Measurements from ENCODE around the gene LTA4H. TPM values are rescaled to one million over a fixed set of nuclear protein-coding genes. Genes with fewer than 3 reads are reported as not detected.

Gene LTA4H
- total and polyA plus RNA-seq, 10 donors = 58.0 to 183 (median 93.5) TPM

DNA sequence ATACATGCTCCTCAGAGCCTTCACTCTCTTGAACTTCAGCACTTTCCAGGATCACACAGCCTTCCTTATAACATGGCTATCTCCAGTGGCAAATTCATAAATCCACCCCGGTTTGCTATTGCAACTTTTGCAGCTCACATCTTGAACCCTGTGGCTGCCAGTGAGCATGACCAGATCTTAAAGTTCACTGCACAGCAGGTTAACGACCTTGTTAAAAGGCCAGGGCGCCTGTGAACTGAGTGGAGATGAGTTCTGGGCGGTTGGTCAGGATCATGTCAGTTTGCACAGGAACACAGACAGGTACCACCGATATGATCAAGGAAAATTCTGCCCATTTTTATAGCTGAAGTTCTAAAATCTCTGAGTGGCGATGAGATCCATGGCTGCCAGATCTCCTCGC lies 24.7 kb upstream of the LTA4H start:
- no peak for TF ChIP-seq POLR2A (IDR thresholded peaks at IDR 0.05)
- TF ChIP-seq, protein P1, sequence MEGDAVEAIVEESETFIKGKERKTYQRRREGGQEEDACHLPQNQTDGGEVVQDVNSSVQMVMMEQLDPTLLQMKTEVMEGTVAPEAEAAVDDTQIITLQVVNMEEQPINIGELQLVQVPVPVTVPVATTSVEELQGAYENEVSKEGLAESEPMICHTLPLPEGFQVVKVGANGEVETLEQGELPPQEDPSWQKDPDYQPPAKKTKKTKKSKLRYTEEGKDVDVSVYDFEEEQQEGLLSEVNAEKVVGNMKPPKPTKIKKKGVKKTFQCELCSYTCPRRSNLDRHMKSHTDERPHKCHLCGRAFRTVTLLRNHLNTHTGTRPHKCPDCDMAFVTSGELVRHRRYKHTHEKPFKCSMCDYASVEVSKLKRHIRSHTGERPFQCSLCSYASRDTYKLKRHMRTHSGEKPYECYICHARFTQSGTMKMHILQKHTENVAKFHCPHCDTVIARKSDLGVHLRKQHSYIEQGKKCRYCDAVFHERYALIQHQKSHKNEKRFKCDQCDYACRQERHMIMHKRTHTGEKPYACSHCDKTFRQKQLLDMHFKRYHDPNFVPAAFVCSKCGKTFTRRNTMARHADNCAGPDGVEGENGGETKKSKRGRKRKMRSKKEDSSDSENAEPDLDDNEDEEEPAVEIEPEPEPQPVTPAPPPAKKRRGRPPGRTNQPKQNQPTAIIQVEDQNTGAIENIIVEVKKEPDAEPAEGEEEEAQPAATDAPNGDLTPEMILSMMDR (IDR thresholded peaks at IDR 0.05 in 8 of 11, conservative IDR thresholded peaks at IDR 0.05 in 3 of 11) = no peak
- TF ChIP-seq POLR2AphosphoS5 (IDR thresholded peaks at IDR 0.05) = no peak
- intact Hi-C loops (cut with DNase I; ENCODE audit: low total_unique reads) = loop anchor here (5.0 to 10.0 kb wide), 2 partner anchors 345 to 457 kb away; partner anchors contain the start of gene CDK17
- Histone ChIP-seq H3K27me3 (replicated peaks in 1 of 7) (no peaks in the 10 kb centered on the region), H3K9me3 (peaks cover 0 to 14% (median 10%) of the 10 kb centered on the region in 8 donors), H3K27ac (no peak overlapping the region), H3K4me1 (peaks cover 4 to 31% (median 26%) of the 10 kb centered on the region in 6 donors), H3K4me3 (no peak overlapping the region), H3K36me3 (no peaks in the 10 kb centered on the region)
- DNase-seq = no peak
- WGBS, 5 donors = 88 to 94% (median 90%) methylated on average over 7 of the region's 7 CpGs

DNA sequence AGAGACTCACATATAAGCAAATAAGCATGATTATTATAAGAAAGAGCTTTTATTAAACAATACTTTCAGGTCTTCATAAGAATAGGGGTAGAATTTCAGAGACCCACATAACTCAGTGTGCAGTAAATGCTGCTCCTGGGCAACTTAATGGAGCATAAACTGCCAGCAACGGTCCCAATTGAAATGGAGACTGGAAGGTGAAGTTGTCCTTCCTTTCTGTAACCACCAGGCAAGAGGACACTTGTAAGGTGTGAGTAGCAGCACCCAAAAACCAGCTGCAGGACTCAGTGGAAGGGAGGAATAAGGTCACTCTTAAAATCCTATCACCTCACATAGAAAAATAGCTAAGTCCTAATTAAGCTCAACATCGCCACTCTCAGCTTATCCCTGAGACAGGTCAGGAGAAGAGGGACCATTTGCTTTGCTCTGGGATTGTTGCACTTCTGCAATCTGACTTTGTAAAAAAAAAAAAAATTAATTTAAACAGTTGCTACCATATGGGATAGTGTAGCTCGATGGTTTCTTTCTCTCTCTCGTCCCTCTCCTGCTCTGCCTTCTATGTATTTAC lies 22.7 kb upstream of the LTA4H start:
- TF ChIP-seq, protein P1 (IDR thresholded peaks at IDR 0.05 in 8 of 11, conservative IDR thresholded peaks at IDR 0.05 in 3 of 11) = no peak
- TF ChIP-seq POLR2A (IDR thresholded peaks at IDR 0.05) (no peak), POLR2AphosphoS5 (IDR thresholded peaks at IDR 0.05) (no peak)
- intact Hi-C loops (cut with DNase I; ENCODE audit: low total_unique reads) = no loop called here
- WGBS, 5 donors = 82 to 93% (median 87%) methylated on average over 4 of the region's 4 CpGs

GRCh38 chr12:96056646-96057455 lies 21.5 kb upstream of the LTA4H start:
- Histone ChIP-seq H3K36me3 (no peaks in the 10 kb centered on the region), H3K27me3 (replicated peaks in 1 of 7) (no peaks in the 10 kb centered on the region), H3K9me3 (peaks cover 0 to 14% (median 10%) of the 10 kb centered on the region in 8 donors), H3K4me3 (no peak overlapping the region), H3K4me1 (peaks cover 0 to 25% (median 7%) of the 10 kb centered on the region in 6 donors), H3K27ac (no peak overlapping the region)
- WGBS, 5 donors = 93 to 96% (median 95%) methylated on average over 8 of the region's 8 CpGs
- intact Hi-C loops (cut with DNase I; ENCODE audit: low total_unique reads) = no loop called here
- DNase-seq = no peak
- no peak for TF ChIP-seq POLR2AphosphoS5 (IDR thresholded peaks at IDR 0.05)
- no peak for TF ChIP-seq POLR2A (IDR thresholded peaks at IDR 0.05)
- TF ChIP-seq, protein P1 (IDR thresholded peaks at IDR 0.05 in 8 of 11, conservative IDR thresholded peaks at IDR 0.05 in 3 of 11) = no peak

More for the DNA sequence above, 22.7 kb upstream of the LTA4H start:
- Histone ChIP-seq H3K36me3 (no peaks in the 10 kb centered on the region), H3K27me3 (replicated peaks in 1 of 7) (no peaks in the 10 kb centered on the region), H3K9me3 (peaks cover 0 to 14% (median 10%) of the 10 kb centered on the region in 8 donors), H3K27ac (no peak overlapping the region), H3K4me1 (peaks cover 4 to 37% (median 19%) of the 10 kb centered on the region in 6 donors), H3K4me3 (no peak overlapping the region)
- no peak for DNase-seq

DNA sequence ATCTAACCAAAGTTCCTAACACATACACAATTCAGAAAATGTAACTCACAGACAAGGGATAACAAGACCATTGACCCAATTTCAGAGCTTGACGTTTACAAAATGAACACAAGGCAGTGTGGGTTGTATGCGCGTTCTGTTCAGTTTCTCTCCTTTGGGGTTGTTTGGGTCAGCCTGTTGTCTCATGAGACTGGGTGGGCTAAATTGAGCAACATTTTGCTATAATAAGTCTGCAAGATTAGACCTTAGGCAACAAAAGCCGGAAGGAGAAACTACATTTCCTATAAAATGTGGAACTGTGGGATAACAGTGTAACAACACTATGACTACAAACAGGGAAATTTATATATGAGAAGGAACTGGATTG lies 18.8 kb upstream of the LTA4H start:
- peaks cover 0 to 25% (median 4%) of the 10 kb centered on the region in 6 donors for H3K4me1 ChIP-seq
- intact Hi-C loops (cut with DNase I; ENCODE audit: low total_unique reads) = no loop called here
- H3K36me3 ChIP-seq = no peaks in the 10 kb centered on the region
- peak overlapping the region in 7 of 8 donors; percentile 14 to 81 (median 72) for H3K27ac ChIP-seq
- WGBS, 5 donors = 36 to 64% (median 58%) methylated on average over 4 of the region's 4 CpGs
- TF ChIP-seq POLR2A (IDR thresholded peaks at IDR 0.05) = no peak
- TF ChIP-seq, protein P1 (IDR thresholded peaks at IDR 0.05 in 8 of 11, conservative IDR thresholded peaks at IDR 0.05 in 3 of 11) = no peak
- no peak for TF ChIP-seq POLR2AphosphoS5 (IDR thresholded peaks at IDR 0.05)
- no peaks in the 10 kb centered on the region for H3K27me3 ChIP-seq (replicated peaks in 1 of 7)
- peaks cover 0 to 14% (median 10%) of the 10 kb centered on the region in 8 donors for H3K9me3 ChIP-seq
- no peak overlapping the region for H3K4me3 ChIP-seq
- DNase-seq = no peak

All from spleen (tissue), 11 donors.